SK-N-SH treated with all-trans-retinoic acid at 6 μM for 48 hours (cell line): Measurements from ENCODE around the gene TNFRSF1B.

Experiments used
- ATAC-seq: fragments of 200-7000 bp; cut with Tn5 transposase; 3 replicates; pipeline ENCODE4 v1.9.1; 2020; ENCODE audit warnings: mild to moderate bottlenecking, moderate library complexity
- ARNTL ChIP-seq: fragments of 450-650 bp; formaldehyde crosslinking; IDR thresholded peaks from 2 replicates; pipeline ENCODE4 v1.5.0; 2020; ENCODE audit warnings: low read depth, mild to moderate bottlenecking, moderate library complexity, borderline replicate concordance
- CREB5 ChIP-seq: fragments of 250-450 bp; sonication (Bioruptor Pico); IDR thresholded peaks from 2 replicates; pipeline ENCODE4 v1.5.1; 2020; ENCODE audit warnings: low read depth, mild to moderate bottlenecking, moderate library complexity
- CSDC2 ChIP-seq: fragments of 250-450 bp; sonication (Bioruptor Pico); IDR thresholded peaks from 2 replicates; pipeline ENCODE4 v1.5.0; 2020; ENCODE audit warnings: mild to moderate bottlenecking, moderate library complexity
- CSRNP3 ChIP-seq: fragments of 250-450 bp; sonication (Bioruptor Pico); IDR thresholded peaks from 2 replicates; pipeline ENCODE4 v1.5.1; 2021; ENCODE audit warnings: mild to moderate bottlenecking, moderate library complexity
- ESRRG ChIP-seq: fragments of 250-450 bp; sonication (Bioruptor Pico); IDR thresholded peaks from 2 replicates; pipeline ENCODE4 v1.6.1; 2021; ENCODE audit warnings: mild to moderate bottlenecking
- ISL1 ChIP-seq: fragments of 250-450 bp; sonication (Bioruptor Pico); IDR thresholded peaks from 2 replicates; pipeline ENCODE4 v2.1.2; 2022; ENCODE audit warnings: mild to moderate bottlenecking, moderate library complexity
- OSR1 ChIP-seq: fragments of 250-450 bp; sonication (Bioruptor Pico); IDR thresholded peaks from 2 replicates; pipeline ENCODE4 v1.8.0; 2022; ENCODE audit warnings: moderate library complexity, mild to moderate bottlenecking, inconsistent platforms
- PATZ1 ChIP-seq: fragments of 250-450 bp; sonication (Bioruptor Pico); IDR thresholded peaks from 2 replicates; pipeline ENCODE4 v1.8.0; 2020; ENCODE audit warnings: mild to moderate bottlenecking, moderate library complexity, borderline replicate concordance
- RARB ChIP-seq: fragments of 250-450 bp; sonication (Bioruptor Pico); IDR thresholded peaks from 2 replicates; pipeline ENCODE4 v1.8.0; 2021; ENCODE audit warnings: mild to moderate bottlenecking, moderate library complexity
- SNAI2 ChIP-seq: fragments of 250-450 bp; sonication (Bioruptor Pico); IDR thresholded peaks from 2 replicates; pipeline ENCODE4 v1.5.0; 2020; ENCODE audit warnings: mild to moderate bottlenecking, moderate library complexity
- TOX ChIP-seq: fragments of 250-450 bp; sonication (Bioruptor Pico); IDR thresholded peaks from 2 replicates; pipeline ENCODE4 v1.8.0; 2021; ENCODE audit warnings: mild to moderate bottlenecking, moderate library complexity, borderline replicate concordance
- TSHZ2 ChIP-seq: fragments of 250-450 bp; sonication (Bioruptor Pico); IDR thresholded peaks from 2 replicates; pipeline ENCODE4 v1.5.0; 2020; ENCODE audit warnings: mild to moderate bottlenecking, moderate library complexity
- ZC3H10 ChIP-seq: fragments of 250-450 bp; sonication (Bioruptor Pico); IDR thresholded peaks from 2 replicates; pipeline ENCODE4 v1.5.1; 2021; ENCODE audit warnings: mild to moderate bottlenecking, moderate library complexity
- ZFP3 ChIP-seq: fragments of 250-450 bp; sonication (Bioruptor Pico); IDR thresholded peaks from 2 replicates; pipeline ENCODE4 v1.5.0; 2020; ENCODE audit warnings: mild to moderate bottlenecking, moderate library complexity
- ZFP30 ChIP-seq: fragments of 450-650 bp; formaldehyde crosslinking; IDR thresholded peaks from 2 replicates; pipeline ENCODE4 v1.5.0; 2022; ENCODE audit warnings: mild to moderate bottlenecking, moderate library complexity
- ZNF565 ChIP-seq: fragments of 450-650 bp; formaldehyde crosslinking; conservative IDR thresholded peaks from 2 replicates; pipeline ENCODE4 v1.5.0; 2020; ENCODE audit warnings: low read depth, mild to moderate bottlenecking, moderate library complexity
- ZNF70 ChIP-seq: fragments of 450-650 bp; formaldehyde crosslinking; IDR thresholded peaks from 2 replicates; pipeline ENCODE4 v1.5.0; 2020; ENCODE audit warnings: mild to moderate bottlenecking, moderate library complexity

The TNFRSF1B gene

GRCh38 chr1:12229835-12230548, 63.2 kb downstream of the TNFRSF1B start, which contains the start of gene VPS13D:
Gene VPS13D (plus strand): TSS chr1:12230030. CDS start chr1:12234267, 4,237 bp downstream.
- peak; percentile 89 for ATAC-seq
- TF ChIP-seq CSDC2 (no peak), ZNF70 (CRISPR knock-in tag) (no peak), RARB (CRISPR knock-in tag) (no peak), TSHZ2 (no peak), ZFP3 (CRISPR knock-in tag) (no peak), CSRNP3 (CRISPR knock-in tag) (no peak), PATZ1 (CRISPR knock-in tag) (no peak), ISL1 (CRISPR knock-in tag) (no peak), ZNF565 (CRISPR knock-in tag) (no peak), ZFP30 (CRISPR knock-in tag) (no peak), OSR1 (CRISPR knock-in tag) (no peak)

- TF ChIP-seq SNAI2 (CRISPR knock-in tag) (no peak), OSR1 (CRISPR knock-in tag) (no peak), ZNF565 (CRISPR knock-in tag) (no peak), ZC3H10 (CRISPR knock-in tag) (no peak), CSDC2 (no peak), CSRNP3 (CRISPR knock-in tag) (no peak), TSHZ2 (no peak), ESRRG (CRISPR knock-in tag) (no peak), ZFP30 (CRISPR knock-in tag) (no peak), ARNTL (CRISPR knock-in tag) (no peak), TOX (CRISPR knock-in tag) (no peak), CREB5 (CRISPR knock-in tag) (no peak)
- peak; percentile 70 for ATAC-seq
Measured at GRCh38 chr1:12230549-12231275, 63.9 kb downstream of the TNFRSF1B start.
